Upper lobe of right lung (tissue), 1 donor: ENCODE measurements around the gene ATRIP. TPM values are rescaled to one million over a fixed set of nuclear protein-coding genes. Genes with fewer than 3 reads are reported as not detected.

Source experiments
- ATAC-seq: fragments of 200-7000 bp; cut with Tn5 transposase; one replicate; pipeline ENCODE4 v1.9.1; 2020; ENCODE audit warnings: mild to moderate bottlenecking, moderate library complexity
- DNase-seq: peaks from one replicate; pipeline ENCODE4 v3.0.0-alpha.2; 2020
- H3K27ac ChIP-seq: fragments of 200-600 bp; one replicate; pipeline ENCODE4 v1.8.0; 2022
- H3K27me3 ChIP-seq: fragments of 200-600 bp; one replicate; pipeline ENCODE4 v1.8.0; 2022; ENCODE audit warnings: mild to moderate bottlenecking
- H3K36me3 ChIP-seq: fragments of 200-600 bp; one replicate; pipeline ENCODE4 v1.8.0; 2022
- H3K4me1 ChIP-seq: fragments of 200-600 bp; one replicate; pipeline ENCODE4 v1.8.0; 2022
- H3K4me3 ChIP-seq: fragments of 200-600 bp; one replicate; pipeline ENCODE4 v1.8.0; 2022; ENCODE audit warnings: mild to moderate bottlenecking
- H3K9me3 ChIP-seq: fragments of 200-600 bp; one replicate; pipeline ENCODE4 v1.8.0; 2022
- CTCF ChIP-seq: fragments of 200-600 bp; IDR thresholded peaks from one replicate; pipeline ENCODE4 v1.8.0; 2022; ENCODE audit warnings: antibody characterized with exemption
- intact Hi-C: fragments of 100-400 bp; cut with DNase I; formaldehyde crosslinking; loops from one replicate; pipeline ENCODE4 v1.11.0; 2022
- total RNA-seq: library from RNA; stranded (reverse); fragmentation: NEBNext Ultra II Directional; extraction: Animal tissue kit (Norgen Biotek cat#: 25700); gene quantifications from one replicate; pipeline ENCODE4 v1.2.1, GENCODE V29; 2021
- donor health status: DM: no; HTN: yes; CAD: no; lungs with severe emphysema.

Gene ATRIP
- total RNA-seq, 1 donor from 2014 or later = 5.3 TPM

- Histone ChIP-seq H3K4me1 (peaks cover 54% of the 10 kb centered on the region), H3K36me3 (peaks cover 14% of the 10 kb centered on the region), H3K4me3 (peak overlapping the region; percentile 78), H3K27me3 (no peaks in the 10 kb centered on the region), H3K9me3 (no peaks in the 10 kb centered on the region), H3K27ac (peak overlapping the region; percentile 89)
- DNase-seq (no peak), ATAC-seq (no peak)
- intact Hi-C loops = no loop called here
- no peak for TF ChIP-seq CTCF
Measured at GRCh38 chr3:48428088-48428571, 18.4 kb upstream of the ATRIP start.

GRCh38 chr3:48428572-48429316, 17.8 kb upstream of the ATRIP start:
- Histone ChIP-seq H3K9me3 (no peaks in the 10 kb centered on the region), H3K27me3 (no peaks in the 10 kb centered on the region), H3K4me1 (peaks cover 48% of the 10 kb centered on the region), H3K36me3 (peaks cover 14% of the 10 kb centered on the region), H3K4me3 (peak overlapping the region; percentile 78), H3K27ac (peak overlapping the region; percentile 89)
- peak; percentile 37 for ATAC-seq
- intact Hi-C loops = no loop called here
- no peak for TF ChIP-seq CTCF
- peak; percentile 76 for DNase-seq

- peak overlapping the region; percentile 78 for H3K4me3 ChIP-seq
- peak overlapping the region; percentile 89 for H3K27ac ChIP-seq
- peaks cover 51% of the 10 kb centered on the region for H3K4me1 ChIP-seq
- no peak for TF ChIP-seq CTCF
- H3K36me3 ChIP-seq = peaks cover 14% of the 10 kb centered on the region
- H3K27me3 ChIP-seq = no peaks in the 10 kb centered on the region
- intact Hi-C loops = no loop called here
- peak; percentile 93 for DNase-seq
- no peaks in the 10 kb centered on the region for H3K9me3 ChIP-seq
- ATAC-seq = peak; percentile 61
Measured at GRCh38 chr3:48429317-48429959, 17.1 kb upstream of the ATRIP start.

- H3K36me3 ChIP-seq = peaks cover 14% of the 10 kb centered on the region
- peak; percentile 59 for ATAC-seq
- DNase-seq = peak; percentile 88
- H3K27me3 ChIP-seq = no peaks in the 10 kb centered on the region
- intact Hi-C loops = no loop called here
- peak within 1 kb of the TSS; percentile 89 for H3K27ac ChIP-seq
- H3K4me3 ChIP-seq = peak within 1 kb of the TSS; percentile 78
- no peaks in the 10 kb centered on the region for H3K9me3 ChIP-seq
- H3K4me1 ChIP-seq = peaks cover 53% of the 10 kb centered on the region
- no peak for TF ChIP-seq CTCF
Measured at GRCh38 chr3:48429960-48430707, 16.4 kb upstream of the ATRIP start, which contains the start of gene PLXNB1. Gene PLXNB1, minus strand, starts transcription at chr3:48430086. Its CDS starts 5,475 bp downstream, at chr3:48424611.

GRCh38 chr3:48430708-48431101, 15.8 kb upstream of the ATRIP start:
- DNase-seq (peak; percentile 48), ATAC-seq (no peak)
- Histone ChIP-seq H3K27me3 (no peaks in the 10 kb centered on the region), H3K4me3 (no peak overlapping the region), H3K27ac (peak overlapping the region; percentile 89), H3K9me3 (no peaks in the 10 kb centered on the region), H3K4me1 (peaks cover 47% of the 10 kb centered on the region), H3K36me3 (peaks cover 14% of the 10 kb centered on the region)
- no peak for TF ChIP-seq CTCF
- intact Hi-C loops = no loop called here
